ENCODE results near the gene ZIC1.

ZIC1 gene

DNA sequence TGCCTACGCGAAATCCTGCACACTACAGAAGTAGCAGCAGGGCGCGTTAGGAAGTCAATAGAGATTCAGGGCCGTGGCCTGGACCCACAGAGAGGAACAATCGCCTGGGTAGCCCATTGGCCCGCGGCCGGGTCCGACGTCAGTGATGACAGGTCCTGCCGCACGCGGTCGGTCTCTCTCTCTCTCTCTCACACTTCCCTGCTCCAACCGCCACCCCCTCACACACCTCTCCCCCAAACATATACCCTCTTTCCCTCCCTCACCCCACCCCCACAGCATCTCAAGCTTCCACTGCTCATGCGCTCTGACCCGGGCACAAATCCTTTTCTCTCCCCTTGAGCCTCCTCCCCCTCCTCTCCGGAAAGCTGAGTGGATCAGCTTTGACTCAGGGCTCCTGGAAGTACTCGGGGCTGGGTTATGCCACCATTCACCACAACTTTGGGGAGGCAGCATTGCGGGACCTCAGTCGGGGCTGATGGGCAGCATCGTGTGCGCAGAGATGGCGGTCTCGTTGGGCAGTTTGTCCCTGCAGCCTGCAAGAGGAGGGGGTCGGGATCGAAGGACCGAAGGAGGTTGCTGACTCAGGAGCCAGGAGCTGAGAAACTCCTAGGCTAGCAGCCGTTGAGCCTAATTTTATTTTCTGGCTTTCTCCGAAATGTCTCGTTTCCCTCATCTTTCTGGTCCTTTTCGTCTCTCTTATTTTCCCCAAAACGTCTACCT lies 11.8 kb upstream of the ZIC1 start:
- no peak for DNase-seq

DNA sequence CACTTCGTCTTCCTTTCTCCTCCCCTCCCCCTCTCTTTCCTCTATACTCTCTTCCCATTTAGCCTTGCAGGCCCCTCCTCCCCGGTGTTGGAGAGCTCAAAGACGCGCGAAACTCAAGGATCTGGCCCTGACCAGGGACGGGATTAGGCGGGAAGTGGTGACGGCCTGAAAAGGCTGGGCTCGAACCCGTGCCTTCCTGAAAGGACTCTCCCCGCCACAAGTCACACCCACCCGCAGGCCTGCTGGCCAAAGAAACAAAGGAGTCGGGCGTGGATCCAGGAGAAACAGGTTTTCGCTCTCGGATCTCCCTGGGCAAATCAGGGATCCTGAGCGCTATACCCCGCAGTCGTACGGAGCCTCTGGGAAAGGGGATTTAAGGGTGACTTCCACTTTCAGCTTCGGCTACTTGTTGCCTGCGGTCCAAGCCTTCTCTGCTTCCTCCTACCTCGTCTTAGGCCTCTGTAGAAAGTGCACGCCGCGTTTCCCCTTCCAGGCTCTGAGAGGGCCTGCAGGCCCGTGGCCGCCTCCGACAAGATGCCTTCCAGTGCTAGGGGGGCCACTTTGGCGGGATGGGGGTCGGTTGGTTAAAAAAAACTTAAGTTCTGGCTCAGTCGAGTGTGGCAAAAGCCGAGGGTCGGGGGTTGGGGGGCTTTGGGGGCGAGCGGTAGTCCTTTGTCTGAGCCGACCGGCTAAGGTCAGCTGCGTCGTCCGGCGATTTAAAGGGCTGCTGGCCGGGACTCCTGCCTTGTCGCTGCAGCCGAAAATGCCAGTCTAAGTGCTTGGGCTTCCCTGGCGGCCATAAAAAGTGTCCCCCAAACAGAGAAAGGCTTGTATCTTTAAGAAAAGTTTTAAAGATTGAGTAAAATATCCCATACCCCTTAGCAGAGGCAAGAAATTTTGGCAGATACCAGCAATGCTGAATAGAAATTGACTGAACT lies 11.0 kb upstream of the ZIC1 start:
- DNase-seq = no peak

DNA sequence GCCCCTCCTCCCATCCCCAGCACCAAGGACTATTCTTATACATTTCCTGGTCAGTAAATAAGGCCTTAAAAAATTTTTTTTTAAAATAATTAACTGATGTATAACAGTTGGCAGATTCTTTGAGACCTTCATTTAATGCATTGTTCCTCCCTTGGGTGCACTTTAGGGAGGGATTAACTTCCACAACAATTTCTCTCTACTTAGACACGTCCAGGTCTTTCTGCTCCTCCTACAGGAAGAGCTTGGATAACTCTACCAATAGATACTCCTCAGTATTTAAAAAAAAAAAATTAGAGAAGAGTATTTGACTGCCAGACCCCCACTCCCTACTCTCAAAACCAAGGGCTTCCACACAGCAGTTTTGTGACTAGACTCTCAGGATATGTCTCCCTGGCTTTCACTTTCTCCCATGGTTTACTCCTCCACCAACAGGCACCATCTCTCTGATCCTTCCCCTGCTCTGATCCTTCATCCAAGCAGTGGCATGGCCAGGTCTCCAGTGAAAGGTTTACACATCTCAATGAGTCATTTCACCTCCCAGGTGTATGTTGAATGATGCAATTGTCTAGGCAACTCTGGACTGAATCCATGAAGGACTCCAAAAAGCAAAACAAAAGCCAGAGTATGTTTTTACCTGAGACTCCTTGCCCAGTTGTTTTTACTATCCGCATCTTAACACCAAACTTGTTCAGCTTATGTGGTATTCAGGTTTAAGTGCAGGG lies 10.2 kb upstream of the ZIC1 start:
- DNase-seq = no peak

DNA sequence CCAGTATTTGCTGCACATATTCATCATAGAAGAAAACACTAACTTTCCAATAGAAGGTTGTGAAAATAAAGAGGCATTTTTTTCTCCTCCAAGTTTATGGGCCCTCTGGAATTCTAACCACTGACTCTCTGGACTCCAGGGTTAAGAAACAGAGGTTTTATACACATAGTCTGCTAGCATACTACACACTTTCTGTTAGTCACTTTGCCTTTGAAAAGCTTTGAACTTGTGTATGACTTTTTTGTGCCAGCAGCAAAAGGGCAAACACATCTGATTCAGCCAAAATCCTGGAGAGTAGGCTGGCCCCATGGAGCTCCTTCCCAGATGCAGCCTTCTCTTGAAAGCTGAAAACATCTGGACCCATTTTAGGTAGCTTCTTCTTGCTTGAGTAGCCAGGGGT lies 9.1 kb upstream of the ZIC1 start:
- no peak for DNase-seq

DNA sequence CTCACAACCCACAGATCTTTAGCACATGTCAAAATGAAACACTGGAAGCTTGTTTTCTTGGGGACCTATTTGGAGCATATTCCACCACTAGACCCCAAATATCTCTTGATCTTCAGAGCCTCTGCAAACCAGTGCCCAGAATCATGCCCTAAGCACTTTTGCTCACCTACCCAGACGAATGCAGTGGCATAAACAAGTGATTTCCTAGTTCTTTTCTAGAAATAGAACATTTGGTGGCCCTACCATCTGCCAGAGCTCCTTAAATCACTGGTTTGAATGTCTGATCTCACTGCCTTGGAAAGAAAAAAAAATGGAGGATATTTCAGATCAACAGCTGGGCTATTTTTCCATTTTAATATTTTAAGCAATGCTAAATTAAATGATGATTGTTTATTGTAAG lies 8.2 kb upstream of the ZIC1 start:
- DNase-seq = no peak

DNA sequence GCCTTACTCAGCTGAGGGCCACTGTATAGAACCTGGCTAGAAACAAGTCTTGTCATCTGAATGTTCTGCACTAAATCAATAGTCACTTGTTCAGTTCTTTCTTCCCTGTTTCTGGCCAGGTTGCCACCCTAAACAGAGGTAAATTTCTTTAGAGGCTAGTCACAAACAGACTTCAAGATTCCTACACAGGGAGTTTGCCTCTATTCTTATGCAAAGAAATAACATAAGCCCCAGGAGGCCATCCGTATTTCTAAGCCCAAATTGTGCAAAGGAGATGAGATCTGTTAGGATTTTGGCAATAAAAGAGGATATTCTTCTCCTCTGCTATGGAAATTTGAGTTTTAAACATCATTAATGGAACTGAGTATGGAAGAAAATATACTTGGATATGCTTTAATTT lies 7.7 kb upstream of the ZIC1 start:
- DNase-seq = no peak

DNA sequence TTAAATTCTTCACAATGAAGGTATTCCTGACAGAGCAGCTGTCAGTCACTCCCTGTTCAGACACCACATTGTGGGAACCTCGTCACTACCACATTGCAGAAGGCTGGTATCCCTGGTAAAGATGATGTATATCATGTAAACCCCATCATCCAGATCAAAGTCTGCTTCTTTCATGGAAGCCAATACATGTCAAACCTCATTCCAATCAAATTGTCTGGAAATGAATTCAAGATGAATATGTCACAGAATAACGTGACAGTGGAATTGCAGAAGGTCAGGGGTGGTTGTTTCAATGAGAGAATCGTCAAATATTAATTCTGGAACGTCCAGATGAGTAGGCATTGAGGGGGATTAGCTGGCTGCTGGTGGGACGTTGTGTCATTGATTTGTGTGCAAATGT lies 7.0 kb upstream of the ZIC1 start:
- no peak for DNase-seq

DNA sequence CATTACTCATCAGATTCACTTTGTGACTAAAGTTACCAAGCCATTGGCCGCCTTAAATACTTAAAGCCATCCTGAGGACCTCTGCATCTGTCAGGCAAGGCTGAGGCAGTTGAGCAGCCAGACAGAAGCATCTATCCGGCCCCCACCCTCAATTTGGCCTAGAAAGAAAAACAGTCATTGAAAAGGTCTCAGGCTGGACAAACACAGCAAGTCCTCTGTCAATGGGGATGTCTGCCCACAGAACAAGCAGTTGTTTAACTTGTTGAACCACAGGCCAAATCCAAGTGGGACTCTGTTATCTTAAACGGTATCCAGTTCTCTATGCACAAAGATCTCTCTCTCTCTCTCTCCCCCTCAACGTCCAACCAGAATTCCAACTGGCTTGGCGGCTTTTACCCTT lies 5.7 kb upstream of the ZIC1 start:
- no peak for DNase-seq

DNA sequence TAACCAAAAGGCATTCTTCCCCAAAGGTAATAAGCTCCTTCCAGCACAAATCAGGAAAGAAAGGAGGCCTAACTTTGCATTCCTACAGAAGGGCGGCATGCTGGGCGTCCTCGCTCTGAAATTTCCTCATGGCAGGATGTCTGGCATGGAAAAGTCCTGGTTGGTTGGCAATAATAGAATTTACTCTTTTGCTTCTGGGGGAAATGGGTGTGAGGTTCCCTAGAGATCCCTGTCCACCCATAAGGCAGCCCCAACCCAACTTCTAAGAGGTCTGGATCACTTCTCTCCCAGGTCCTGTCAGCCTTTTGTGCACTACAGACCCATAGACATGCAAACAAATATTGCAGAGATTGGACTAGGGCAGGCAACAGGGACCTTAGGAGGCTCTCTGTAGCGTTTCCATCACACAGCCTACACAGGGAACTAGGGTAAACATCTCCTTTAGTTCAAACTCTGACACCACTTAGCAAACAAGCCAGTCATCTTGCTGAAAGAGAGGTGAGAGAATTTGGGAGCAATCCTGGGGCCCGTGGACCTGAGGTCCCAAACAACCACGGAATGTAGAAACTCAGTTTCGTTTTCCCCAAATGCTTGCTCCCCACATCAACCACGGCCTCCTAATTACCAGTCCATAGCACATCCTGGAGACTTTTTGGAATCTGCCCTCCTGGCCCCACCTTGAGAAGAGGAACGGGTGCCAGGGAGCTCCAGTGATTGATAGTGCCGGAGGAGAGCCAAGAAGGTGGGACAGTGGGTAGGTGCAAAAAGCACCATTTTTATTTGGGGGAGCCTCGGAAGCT lies 5.0 kb upstream of the ZIC1 start:
- no peak for DNase-seq

DNA sequence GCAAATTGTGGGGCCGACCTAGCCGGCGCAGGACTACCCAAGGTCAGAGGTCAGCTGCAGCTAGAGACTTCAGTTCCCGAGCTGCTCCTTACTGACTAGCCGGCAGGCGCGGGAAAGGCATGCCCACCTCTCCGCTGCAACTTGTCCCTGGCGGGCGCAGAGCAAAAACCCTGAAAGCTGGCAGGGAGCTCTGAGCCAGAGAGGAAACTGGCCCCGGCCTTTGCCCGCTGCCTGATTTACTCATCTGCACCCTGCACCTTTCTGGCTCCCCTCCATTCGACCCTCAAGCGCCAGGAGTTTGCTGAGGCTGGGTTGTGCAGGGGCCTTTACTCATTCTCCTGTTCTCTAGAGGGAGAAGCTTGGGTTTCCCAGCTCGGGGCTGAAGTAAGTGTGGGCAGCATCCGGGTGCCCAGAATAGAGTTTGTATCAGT lies 4.3 kb upstream of the ZIC1 start:
- no peak for DNase-seq

DNA sequence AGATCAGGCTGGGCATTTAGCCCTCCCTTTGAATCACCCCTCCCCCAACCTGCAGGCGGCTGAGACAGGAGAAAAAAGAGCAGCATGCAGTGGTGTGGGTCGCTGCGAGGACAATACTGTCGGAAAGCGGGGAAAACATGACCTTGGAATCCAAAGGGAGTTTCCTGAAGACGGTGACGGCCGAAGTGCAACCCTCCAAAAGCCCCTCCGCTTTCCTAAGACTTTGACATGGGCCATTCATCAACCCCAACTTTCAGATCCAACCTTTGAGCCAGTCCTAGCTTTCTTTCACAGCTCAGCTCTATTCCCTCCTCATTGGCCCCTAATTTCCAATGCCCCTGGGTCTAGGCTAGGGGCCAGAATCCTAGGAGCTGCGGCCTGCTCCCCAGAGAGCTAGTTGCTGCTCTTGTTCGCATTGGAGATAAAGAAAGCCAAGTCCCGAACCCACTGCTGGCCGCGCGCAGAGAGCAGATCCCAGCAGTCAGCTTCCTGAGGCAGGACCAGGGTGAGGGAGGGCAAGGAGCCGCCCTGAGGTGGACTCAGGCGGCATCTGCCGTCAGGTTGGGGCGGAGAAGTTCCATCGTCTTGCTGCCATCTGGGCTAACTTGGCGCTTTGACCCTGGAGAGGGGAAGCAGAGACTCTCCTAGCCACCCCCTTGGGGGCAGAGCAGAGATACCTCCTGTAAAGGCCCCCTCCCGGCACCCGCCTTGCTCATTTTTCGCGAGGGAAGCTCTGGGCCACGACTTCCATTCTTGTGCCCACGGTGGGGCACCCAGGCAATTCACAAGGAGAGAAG lies 3.7 kb upstream of the ZIC1 start:
- DNase-seq = no peak

DNA sequence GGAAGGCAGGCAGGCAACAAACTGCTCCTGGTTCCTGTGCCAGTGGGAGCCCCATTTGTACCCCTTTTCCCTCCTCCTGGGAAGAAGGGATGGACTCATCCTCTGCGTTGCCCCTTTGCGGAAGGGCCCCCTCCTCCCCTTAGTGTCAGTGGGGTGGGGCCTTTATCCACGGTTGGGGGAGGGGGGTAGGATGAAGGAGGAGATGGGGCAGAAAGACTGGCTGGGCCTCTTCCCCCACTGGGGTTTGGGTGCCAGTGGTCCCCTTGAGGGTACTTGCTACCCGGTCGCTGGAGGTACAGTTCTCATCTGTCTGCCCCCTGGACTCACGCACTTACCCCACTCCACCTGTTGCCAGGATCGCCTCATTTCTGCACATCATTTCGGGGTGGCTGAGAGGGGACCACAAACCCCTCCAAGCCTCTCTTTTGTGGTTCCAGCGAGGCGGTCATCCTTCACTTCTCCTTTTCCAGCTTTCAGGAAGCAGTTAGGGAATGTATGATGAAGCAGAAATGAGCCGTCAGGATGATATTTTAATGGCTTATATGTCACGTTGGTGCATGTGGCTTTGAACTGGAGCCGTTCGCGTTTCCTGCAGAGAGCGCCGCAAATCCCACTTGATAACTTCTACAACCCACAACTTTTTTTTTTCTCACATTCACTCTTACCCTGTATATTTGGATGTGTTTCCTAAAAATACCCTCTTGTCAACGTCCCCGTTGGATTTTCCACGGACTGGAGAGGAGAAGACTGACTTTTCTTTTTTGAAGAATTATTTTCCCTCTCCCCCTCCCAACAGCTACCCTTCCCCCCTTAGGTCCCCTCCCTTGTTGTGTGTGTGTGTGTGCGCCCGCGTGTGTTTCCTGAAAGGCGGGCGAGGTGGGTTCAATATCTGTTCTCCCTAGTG lies 2.9 kb upstream of the ZIC1 start, which contains the start of gene ZIC4:
Gene ZIC4, minus strand, starts transcription at position 516 of the 904 bp plus-strand sequence. CDS start 3,746 bp downstream, outside the sequence.
- no peak for DNase-seq

DNA sequence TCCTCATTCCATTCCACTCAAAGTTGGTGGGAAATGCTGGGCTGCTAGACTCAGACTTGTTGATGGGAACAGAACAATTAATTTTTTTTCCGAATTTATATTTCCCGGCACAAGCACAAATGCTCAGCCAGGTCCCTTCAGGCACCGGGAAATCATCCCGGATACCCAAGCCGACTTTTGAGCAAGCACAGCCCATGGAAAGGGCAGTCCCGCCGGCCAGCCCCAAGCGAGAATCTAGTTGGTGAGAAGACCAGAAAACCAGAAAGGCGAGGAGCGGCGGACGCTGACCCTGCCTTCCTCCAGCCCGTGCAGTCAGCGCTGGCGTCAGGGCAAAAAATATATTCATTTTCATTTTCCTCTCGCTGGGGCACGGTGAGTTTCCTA lies 2.1 kb upstream of the ZIC1 start:
- no peak for DNase-seq

DNA sequence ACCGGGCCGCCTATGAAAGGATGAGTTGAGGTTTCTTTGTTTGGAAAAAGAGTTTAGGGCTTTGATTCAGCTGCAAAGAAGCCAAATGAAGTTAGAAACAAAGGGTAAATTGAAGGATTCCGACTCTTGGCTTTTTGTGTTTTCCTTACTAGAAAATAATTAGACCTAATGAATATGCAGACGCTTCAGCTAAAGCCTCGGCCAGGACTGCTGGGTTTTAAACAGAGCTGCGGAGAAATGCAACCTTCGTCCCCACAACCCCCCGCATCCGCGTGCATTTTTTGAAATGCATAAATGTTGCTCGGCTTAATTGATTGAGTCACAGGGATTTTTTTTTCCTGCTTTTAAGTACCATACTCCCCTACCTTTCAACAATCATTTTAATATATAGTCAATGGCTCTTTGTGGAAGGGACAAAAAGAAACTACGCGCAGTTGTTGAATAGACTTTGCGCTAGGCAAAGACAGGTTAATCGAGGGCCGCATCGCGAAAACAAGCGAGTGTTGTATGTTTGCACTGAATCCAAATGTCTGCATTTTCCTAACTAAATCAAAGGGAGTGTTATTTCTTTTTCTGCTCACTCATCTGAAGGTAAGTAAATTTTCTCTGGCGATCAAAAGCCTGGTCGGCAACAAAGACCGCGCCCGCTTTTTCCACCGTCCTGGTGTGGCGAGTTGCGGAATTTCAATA lies 1.5 kb upstream of the ZIC1 start:
- DNase-seq = no peak

DNA sequence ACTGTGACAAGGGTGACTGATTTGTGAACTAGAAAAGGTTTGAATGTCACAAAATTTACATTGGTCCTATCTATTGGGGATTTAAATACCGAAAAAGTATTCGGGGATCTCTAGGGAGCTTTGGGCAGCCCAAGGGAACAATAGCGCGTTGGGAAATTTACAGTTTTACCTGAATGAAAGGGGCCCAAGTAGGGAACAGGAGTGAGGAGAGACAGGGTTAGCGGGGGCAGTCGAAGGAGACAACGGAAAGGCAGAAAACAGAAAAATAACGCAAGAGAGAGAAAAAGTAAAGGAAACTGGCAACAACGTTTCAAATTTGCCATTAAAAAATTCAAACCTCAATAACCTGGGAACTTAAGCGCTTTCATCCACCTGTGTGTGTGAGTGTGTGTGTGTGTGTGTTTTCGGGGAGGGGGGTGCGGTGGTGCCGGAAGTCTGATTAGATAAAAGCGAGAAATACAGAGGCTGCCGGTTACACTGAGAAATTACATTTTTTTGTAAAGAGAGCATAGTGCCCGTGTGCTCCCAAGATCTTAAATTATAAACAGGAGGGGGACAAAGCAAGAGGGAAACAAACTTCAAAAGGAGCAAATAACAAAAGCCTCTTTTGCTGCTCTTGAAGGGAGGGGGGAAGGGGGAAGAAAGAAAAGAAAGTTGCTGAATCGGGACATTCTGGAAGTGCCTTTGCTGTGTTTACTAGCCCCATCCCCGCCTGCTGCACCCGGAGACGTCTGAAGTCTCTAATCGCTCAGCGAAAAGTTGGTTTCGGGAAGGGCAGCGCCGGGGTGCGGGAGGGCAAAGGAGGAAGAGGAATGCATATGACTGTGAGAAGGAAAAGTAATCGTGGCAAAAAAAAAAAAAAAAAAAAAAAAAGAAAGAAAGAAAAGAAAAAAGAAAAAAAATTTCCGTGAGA lies 721 bp upstream of the ZIC1 start:
- no peak for DNase-seq

DNA sequence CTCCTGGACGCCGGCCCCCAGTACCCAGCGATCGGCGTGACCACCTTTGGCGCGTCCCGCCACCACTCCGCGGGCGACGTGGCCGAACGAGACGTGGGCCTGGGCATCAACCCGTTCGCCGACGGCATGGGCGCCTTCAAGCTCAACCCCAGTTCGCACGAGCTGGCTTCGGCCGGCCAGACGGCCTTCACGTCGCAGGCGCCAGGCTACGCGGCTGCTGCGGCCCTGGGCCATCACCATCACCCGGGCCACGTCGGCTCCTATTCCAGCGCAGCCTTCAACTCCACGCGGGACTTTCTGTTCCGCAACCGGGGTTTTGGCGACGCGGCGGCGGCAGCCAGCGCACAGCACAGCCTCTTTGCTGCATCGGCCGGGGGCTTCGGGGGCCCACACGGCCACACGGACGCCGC lies 956 bp downstream of the ZIC1 start:
- DNase-seq = no peak

DNA sequence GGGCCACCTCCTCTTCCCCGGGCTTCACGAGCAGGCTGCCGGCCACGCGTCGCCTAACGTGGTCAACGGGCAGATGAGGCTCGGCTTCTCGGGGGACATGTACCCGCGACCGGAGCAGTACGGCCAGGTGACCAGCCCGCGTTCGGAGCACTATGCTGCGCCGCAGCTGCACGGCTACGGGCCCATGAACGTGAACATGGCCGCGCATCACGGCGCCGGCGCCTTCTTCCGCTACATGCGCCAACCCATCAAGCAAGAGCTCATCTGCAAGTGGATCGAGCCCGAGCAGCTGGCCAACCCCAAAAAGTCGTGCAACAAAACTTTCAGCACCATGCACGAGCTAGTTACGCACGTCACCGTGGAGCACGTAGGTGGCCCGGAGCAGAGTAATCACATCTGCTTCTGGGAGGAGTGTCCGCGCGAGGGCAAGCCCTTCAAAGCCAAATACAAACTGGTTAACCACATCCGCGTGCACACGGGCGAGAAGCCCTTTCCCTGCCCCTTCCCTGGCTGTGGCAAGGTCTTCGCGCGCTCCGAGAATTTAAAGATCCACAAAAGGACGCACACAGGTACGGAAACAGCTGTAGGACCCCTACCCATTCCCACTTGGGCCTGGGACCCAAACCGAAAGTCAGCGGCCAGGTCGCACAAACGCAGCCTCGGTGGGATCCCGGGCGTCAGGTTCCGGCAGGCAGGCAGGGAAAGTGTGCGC lies 1.5 kb downstream of the ZIC1 start:
- DNase-seq = no peak

DNA sequence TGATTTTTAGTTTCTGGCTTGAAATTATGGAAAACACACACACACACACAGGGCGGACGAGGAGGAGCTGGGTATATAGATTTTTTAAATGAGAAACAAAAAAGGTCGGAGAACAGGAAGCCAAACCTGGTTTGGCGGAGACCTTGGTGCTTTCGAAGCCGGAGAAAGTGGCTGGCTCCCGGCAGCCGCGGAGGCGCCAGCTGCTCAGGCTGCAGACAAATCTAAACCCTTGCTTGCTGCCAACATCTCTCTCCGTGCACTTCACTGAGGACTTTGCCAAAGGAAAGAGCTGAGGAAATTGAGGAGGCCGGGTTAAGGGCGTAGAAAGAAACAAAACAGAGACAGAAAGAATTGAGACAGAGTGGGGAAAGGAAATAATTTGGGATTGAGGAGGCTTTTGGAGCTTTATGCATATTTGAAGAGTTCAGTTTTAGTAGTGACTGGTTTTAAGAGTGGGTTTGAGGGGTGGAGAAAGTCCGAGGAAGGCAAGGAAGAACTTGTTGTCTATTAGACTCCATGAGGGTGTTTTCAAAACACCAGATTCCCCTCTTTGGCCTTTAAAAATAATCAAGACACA lies 2.2 kb downstream of the ZIC1 start:
- DNase-seq = no peak

Measured in activated CD4-positive, alpha-beta T cell treated with anti-CD3 and anti-CD28 coated beads, Interleukin-2, amount 50 U/mL, for 16 hours (primary cell).